GM06990 (cell line): ENCODE data around the gene DACH1.

ENCODE experiments used
- DNase-seq: peaks from one replicate; pipeline ENCODE4 v3.0.0-alpha.2; 2011; ENCODE audit not compliant: insufficient read length; ENCODE audit errors: extremely low read depth
- H3K27me3 ChIP-seq: replicated peaks from 2 replicates; pipeline ENCODE4 v1.6.0; 2011; ENCODE audit warnings: low read length; ENCODE audit not compliant: control insufficient read depth, insufficient read depth
- H3K36me3 ChIP-seq: 2 replicates; pipeline ENCODE4 v1.5.1; 2011; ENCODE audit warnings: low read length; ENCODE audit not compliant: control insufficient read depth, insufficient read depth
- H3K4me3 ChIP-seq: replicated peaks from 2 replicates; pipeline ENCODE4 v1.5.1; 2011; ENCODE audit warnings: low read depth, mild to moderate bottlenecking, control low read depth, low read length
- TF ChIP-seq, protein P1 (sequence below): IDR thresholded peaks from 2 replicates; pipeline ENCODE4 v1.5.1; 2011; ENCODE audit warnings: low read length, control low read depth, mild to moderate bottlenecking, inconsistent platforms; ENCODE audit not compliant: insufficient read depth, poor library complexity, severe bottlenecking

Gene DACH1

DNA sequence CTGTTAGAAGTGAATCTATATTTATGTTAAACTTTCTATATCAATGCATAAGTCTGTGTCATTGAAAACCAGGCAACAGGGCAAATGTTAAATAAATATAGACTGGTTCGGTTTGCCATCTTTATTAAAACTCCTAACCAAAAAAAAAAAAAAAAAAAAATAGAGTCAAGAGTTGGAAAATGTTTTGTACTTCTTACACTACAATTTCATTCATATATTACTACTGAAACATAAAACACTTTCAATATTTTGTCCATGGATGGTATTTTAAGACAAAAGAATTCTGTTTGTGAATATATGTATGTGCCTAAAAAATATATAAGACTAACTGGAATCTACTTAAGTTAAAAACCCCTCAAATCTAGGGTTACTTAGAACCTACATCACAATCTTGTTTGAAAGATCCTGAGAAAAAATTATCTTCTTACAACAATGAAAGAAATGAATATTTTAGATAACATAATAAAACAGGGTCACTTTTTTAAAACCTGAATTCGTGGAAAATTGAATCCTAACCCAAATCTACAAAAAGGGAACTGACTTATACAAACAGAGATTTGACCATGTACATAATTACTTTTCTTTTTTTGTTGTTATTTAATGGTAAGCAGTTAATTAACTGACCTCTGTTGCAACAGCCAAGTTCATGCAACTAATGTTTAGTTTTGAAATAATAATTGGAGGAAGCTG is 5.1 kb downstream of the DACH1 start:
- no peaks in the 10 kb centered on the region; the same call in 1 of the 2 replicates for H3K27me3 ChIP-seq
- H3K36me3 ChIP-seq, result no peaks in the 10 kb centered on the region
- TF ChIP-seq, protein P1, sequence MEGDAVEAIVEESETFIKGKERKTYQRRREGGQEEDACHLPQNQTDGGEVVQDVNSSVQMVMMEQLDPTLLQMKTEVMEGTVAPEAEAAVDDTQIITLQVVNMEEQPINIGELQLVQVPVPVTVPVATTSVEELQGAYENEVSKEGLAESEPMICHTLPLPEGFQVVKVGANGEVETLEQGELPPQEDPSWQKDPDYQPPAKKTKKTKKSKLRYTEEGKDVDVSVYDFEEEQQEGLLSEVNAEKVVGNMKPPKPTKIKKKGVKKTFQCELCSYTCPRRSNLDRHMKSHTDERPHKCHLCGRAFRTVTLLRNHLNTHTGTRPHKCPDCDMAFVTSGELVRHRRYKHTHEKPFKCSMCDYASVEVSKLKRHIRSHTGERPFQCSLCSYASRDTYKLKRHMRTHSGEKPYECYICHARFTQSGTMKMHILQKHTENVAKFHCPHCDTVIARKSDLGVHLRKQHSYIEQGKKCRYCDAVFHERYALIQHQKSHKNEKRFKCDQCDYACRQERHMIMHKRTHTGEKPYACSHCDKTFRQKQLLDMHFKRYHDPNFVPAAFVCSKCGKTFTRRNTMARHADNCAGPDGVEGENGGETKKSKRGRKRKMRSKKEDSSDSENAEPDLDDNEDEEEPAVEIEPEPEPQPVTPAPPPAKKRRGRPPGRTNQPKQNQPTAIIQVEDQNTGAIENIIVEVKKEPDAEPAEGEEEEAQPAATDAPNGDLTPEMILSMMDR, result no peak
- no peak overlapping the region for H3K4me3 ChIP-seq
- no peak for DNase-seq

DNA sequence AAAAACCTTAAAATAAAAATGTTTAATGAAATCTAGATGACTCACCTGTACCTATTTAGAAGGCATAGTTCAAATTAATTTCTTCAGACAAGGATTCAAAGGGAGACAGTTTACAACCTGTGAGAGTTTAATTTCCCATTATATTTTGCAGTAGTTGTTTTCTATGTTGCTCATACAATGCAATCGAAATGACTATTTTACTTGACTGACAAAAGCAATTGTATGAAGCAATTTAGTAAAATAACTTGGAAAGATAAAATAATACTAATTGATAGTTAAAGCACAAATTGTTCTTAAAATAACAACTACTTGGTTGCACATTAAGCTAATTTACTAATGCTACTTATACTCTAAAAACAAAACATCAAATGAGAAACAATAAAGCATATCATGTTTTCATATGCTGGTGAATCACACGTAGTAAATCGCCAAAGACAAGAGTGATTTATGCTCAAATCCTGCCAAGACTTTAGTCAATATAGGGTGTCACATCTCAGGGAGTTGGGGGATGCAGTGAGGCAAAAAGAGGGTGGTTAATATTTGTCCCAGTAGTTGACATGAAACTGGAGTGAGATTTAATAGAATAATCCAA is 6.4 kb downstream of the DACH1 start:
- no peaks in the 10 kb centered on the region; the same call in 1 of the 2 replicates for H3K27me3 ChIP-seq
- no peaks in the 10 kb centered on the region for H3K36me3 ChIP-seq
- DNase-seq, result no peak
- TF ChIP-seq, protein P1, result no peak
- H3K4me3 ChIP-seq, result no peak overlapping the region

DNA sequence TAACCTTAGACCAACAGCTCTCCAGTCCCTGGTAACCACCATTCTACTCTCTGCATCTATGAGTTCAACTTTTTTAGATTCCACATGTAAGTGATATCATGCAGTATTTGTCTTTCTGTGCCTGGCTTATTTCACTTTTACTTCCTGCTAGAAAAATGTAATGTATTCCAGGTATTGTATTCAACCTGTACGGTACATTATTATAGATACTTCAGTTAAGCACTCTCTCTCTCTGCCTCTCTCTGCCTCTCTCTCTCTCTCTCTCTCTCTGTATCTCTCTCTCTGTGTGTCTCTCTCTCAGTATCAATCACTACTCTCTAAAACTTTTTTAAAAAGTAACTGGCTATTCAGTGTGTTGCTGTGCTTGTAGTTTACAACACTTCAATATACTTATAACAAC is 8.4 kb downstream of the DACH1 start:
- Histone ChIP-seq H3K27me3 (no peaks in the 10 kb centered on the region), H3K36me3 (no peaks in the 10 kb centered on the region), H3K4me3 (no peak overlapping the region)
- DNase-seq, result no peak
- TF ChIP-seq, protein P1, result no peak

DNA sequence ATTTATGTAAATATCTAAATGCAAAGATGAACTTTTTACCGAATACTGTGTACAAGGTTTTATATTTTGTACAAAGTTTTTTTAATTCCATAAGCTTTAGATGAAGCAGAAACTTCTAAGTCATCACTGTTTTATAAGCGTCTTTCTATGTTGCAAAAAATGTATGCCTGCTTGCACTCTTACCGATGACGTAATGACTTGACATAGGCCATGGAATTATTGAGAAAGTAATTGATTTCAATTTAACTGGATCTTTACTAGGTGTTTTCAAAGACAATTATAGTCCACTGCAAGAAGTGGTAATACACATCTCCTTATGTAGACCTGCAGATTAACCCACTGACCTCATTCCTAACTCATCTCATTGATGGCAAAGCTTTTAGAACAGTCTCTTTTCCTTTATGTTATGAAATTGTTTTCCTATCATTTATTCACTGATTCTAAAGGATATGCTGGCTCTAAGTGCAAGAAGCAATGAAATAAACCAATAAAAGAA is 10.4 kb downstream of the DACH1 start:
- Histone ChIP-seq H3K36me3 (no peaks in the 10 kb centered on the region), H3K27me3 (no peaks in the 10 kb centered on the region), H3K4me3 (no peak overlapping the region)
- TF ChIP-seq, protein P1, result no peak
- no peak for DNase-seq

DNA sequence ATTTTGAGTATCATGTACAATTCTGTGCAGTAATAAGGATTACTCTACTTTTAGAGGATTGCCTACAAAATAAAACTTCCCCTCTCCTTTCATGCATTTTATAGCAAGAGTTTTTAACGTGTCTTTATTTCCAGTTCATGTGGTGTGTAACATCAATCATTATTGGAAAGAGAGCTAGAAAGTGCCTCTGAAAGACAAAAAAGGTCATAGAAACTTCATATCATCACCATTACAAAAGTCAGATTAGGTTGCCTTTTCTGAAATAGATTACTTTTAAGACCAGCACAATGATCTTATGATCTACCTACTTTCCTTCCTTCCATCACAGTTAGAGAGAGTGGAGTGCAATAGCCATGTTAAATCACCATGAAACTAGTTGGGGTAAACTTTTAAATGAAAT is 12.6 kb downstream of the DACH1 start:
- DNase-seq, result no peak
- TF ChIP-seq, protein P1, result no peak
- Histone ChIP-seq H3K27me3 (no peaks in the 10 kb centered on the region), H3K4me3 (no peak overlapping the region), H3K36me3 (no peaks in the 10 kb centered on the region)
